ENCODE data around the gene CAMK2N2. TPM values are rescaled to one million over a fixed set of nuclear protein-coding genes. Genes with fewer than 3 reads are reported as not detected.

Gene CAMK2N2
- total and polyA plus RNA-seq, 2 of the 4 experiments (the other 2 are of a cell fraction): 0.34 TPM; not detected in 1

GRCh38 chr3:184261854-184262763 lies 756 bp upstream of the CAMK2N2 start:
- no peak overlapping the region for H4K5ac ChIP-seq (ENCODE audit: low read depth, low read length)
- H3K27ac ChIP-seq (ENCODE audit: insufficient read depth, low read length): no peak overlapping the region
- peaks cover 37% of the 10 kb centered on the region for H3K27me3 ChIP-seq (ENCODE audit: control insufficient read depth, insufficient read depth, low read length)
- no peak overlapping the region for H2AK9ac ChIP-seq (replicated peaks; ENCODE audit: low read depth, low read length, poor library complexity)
- in situ Hi-C loops (cut with MboI; ENCODE audit: low sequenced_read_pairs) (loop anchor here (25.0 kb wide), 1 partner anchor 800 kb away; no protein-coding TSS in a partner anchor), dilution Hi-C loops (cut with HindIII; ENCODE audit: low sequenced_read_pairs, unreplicated experiment) (no loop called here), intact Hi-C loops (cut with micrococcal nuclease) (no loop called here)
- peak; percentile 32 for ATAC-seq (ENCODE audit: low read depth)
- no peaks in the 10 kb centered on the region for H3K9me1 ChIP-seq (ENCODE audit: insufficient read depth, low read length)
- ChIA-PET CTCF (no interaction called here), POLR2A (ENCODE audit: unreplicated experiment) (interaction anchor here (0.7 kb wide), 1 partner anchor 12 kb away, joined by 16 read pairs; no protein-coding TSS in a partner anchor)
- H2BK5ac ChIP-seq (ENCODE audit: low read depth, low read length, poor library complexity, severe bottlenecking): no peak overlapping the region
- no peak overlapping the region for H3K56ac ChIP-seq (ENCODE audit: extremely low read depth, insufficient read depth, low read length)
- no peak overlapping the region for H2BK15ac ChIP-seq (ENCODE audit: low read depth, low read length)
- H3K36me3 ChIP-seq (ENCODE audit: control insufficient read depth, insufficient read depth, low read length): 0 out of 2 replicates have a peak, but pooled peaks cover 2% of the 10 kb centered on the region
- peak overlapping the region; percentile 80 for H3K4me2 ChIP-seq (ENCODE audit: low read depth, low read length)
- no peak overlapping the region for H4K91ac ChIP-seq (ENCODE audit: insufficient read depth, low read depth, low read length)
- no peak overlapping the region for H2BK120ac ChIP-seq (ENCODE audit: low read depth, low read length)
- TF ChIP-seq, protein P1, sequence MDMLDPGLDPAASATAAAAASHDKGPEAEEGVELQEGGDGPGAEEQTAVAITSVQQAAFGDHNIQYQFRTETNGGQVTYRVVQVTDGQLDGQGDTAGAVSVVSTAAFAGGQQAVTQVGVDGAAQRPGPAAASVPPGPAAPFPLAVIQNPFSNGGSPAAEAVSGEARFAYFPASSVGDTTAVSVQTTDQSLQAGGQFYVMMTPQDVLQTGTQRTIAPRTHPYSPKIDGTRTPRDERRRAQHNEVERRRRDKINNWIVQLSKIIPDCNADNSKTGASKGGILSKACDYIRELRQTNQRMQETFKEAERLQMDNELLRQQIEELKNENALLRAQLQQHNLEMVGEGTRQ (IDR thresholded peaks at IDR 0.05; ENCODE audit: low read depth, low read length): no peak
- TF ChIP-seq RAD21 (IDR thresholded peaks at IDR 0.05; ENCODE audit: low read length): no peak
- no peak for TF ChIP-seq ELK1 (IDR thresholded peaks at IDR 0.05; ENCODE audit: borderline replicate concordance, low read depth, low read length)
- no peak for TF ChIP-seq RCOR1 (IDR thresholded peaks at IDR 0.05; ENCODE audit: insufficient replicate concordance, low read length)
- peak; percentile 51 for TF ChIP-seq CEBPB (IDR thresholded peaks at IDR 0.05; ENCODE audit: low read depth, low read length)
- H3K23ac ChIP-seq (ENCODE audit: low read depth, low read length): peak overlapping the region; percentile 24; the same call in 1 of the 2 replicates
- peak overlapping the region; percentile 88 for H2AFZ ChIP-seq (replicated peaks; ENCODE audit: low read length, poor library complexity)
- no peak overlapping the region for H3K4ac ChIP-seq (ENCODE audit: low read depth, low read length)
- H2AK5ac ChIP-seq (ENCODE audit: low read depth, low read length): no peak overlapping the region
- no peak overlapping the region for H3K18ac ChIP-seq (ENCODE audit: low read depth, low read length)
- H2BK20ac ChIP-seq (ENCODE audit: low read depth, low read length): no peak overlapping the region
- peak; percentile 24 for DNase-seq
- no peak overlapping the region for H4K8ac ChIP-seq (ENCODE audit: low read depth in 2 of 2, low read length in 2 of 2)
- 2% methylated on average over 24 of the region's 66 CpGs; no CpG with 5 or more reads in 1 of the 2 experiments for WGBS, 2 experiments (ENCODE audit: extremely low coverage in 2 of 2, insufficient read length in 1 of 2)
- no peaks in the 10 kb centered on the region for H3K79me1 ChIP-seq (ENCODE audit: low read depth in 1 of 2, low read length in 2 of 2)
- H3K9ac ChIP-seq (ENCODE audit: low read depth, low read length): no peak overlapping the region
- peaks cover 2% of the 10 kb centered on the region; the same call in 1 of the 2 replicates for H3K4me1 ChIP-seq (ENCODE audit: control insufficient read depth, insufficient read depth, low read length)
- peak overlapping the region; percentile 55 for H3K4me3 ChIP-seq (ENCODE audit: insufficient read depth, low read depth, low read length)
- H3K14ac ChIP-seq (replicated peaks; ENCODE audit: low read depth, low read length): no peak overlapping the region
- H3K9me3 ChIP-seq (ENCODE audit: control insufficient read depth, insufficient read depth, low read length): no peaks in the 10 kb centered on the region
- BruUV-seq (replicated peaks): no TSS peak
- H4K20me1 ChIP-seq (ENCODE audit: insufficient read depth, low read length): peaks cover 8% of the 10 kb centered on the region

All from IMR-90 (cell line).